ENCODE measurements around the gene PRPF19. TPM values are rescaled to one million over a fixed set of nuclear protein-coding genes. Genes with fewer than 3 reads are reported as not detected.

Gene PRPF19
- total and polyA plus RNA-seq, 2 of the 13 experiments (the other 11 are each of a cell fraction or from before 2014, with no cell fraction given), result 27.4 to 91.1 TPM

- TF ChIP-seq ZNF382 (CRISPR knock-in tag; IDR thresholded peaks at IDR 0.05; ENCODE audit: borderline replicate concordance) (no peak), NFKBIZ (CRISPR knock-in tag; IDR thresholded peaks at IDR 0.05) (peak; percentile 35; the same call in 1 of the 2 replicates), HNRNPH1 (optimal IDR thresholded peaks at IDR 0.05; ENCODE audit: low read depth, low read length) (no peak), FOXK2 (IDR thresholded peaks at IDR 0.05) (peak; percentile 87), TEF (CRISPR knock-in tag; IDR thresholded peaks at IDR 0.05) (no peak; the same call in 1 of the 2 replicates), SNAPC5 (CRISPR knock-in tag; IDR thresholded peaks at IDR 0.05; ENCODE audit: borderline replicate concordance) (no peak), MYPOP (CRISPR knock-in tag; IDR thresholded peaks at IDR 0.05) (peak; percentile 57; the same call in 1 of the 2 replicates), MIXL1 (CRISPR knock-in tag; IDR thresholded peaks at IDR 0.05) (no peak), ZNF619 (CRISPR knock-in tag; IDR thresholded peaks at IDR 0.05) (0 out of 2 replicates have a peak, but pooled peaks have one; percentile 27), UBTF (CRISPR knock-in tag; IDR thresholded peaks at IDR 0.05) (peak; percentile 72), ZNF546 (CRISPR knock-in tag; conservative IDR thresholded peaks at IDR 0.05) (peak; percentile 88), ZSCAN31 (CRISPR knock-in tag; IDR thresholded peaks at IDR 0.05; ENCODE audit: low read depth) (peak; percentile 81; the same call in 1 of the 2 replicates), ZNF503 (CRISPR knock-in tag; IDR thresholded peaks at IDR 0.05) (0 out of 2 replicates have a peak, but pooled peaks have one; percentile 53), TBX2 (CRISPR knock-in tag; IDR thresholded peaks at IDR 0.05; ENCODE audit: borderline replicate concordance) (peak; percentile 92), EEA1 (CRISPR knock-in tag; IDR thresholded peaks at IDR 0.05; ENCODE audit: borderline replicate concordance) (no peak; the same call in 1 of the 2 replicates), SNRNP70 (IDR thresholded peaks at IDR 0.05; ENCODE audit: low read depth, low read length) (no peak), MAF1 (CRISPR knock-in tag; IDR thresholded peaks at IDR 0.05; ENCODE audit: borderline replicate concordance) (peak; percentile 68; the same call in 1 of the 2 replicates), ZNF570 (CRISPR knock-in tag; IDR thresholded peaks at IDR 0.05; ENCODE audit: borderline replicate concordance) (no peak)
Observed at GRCh38 chr11:60841797-60842667, 64.4 kb downstream of the PRPF19 start, which contains the start of gene CCDC86 (continued).

All from HepG2 (cell line).